ENCODE measurements around the gene RHBDF1. TPM values are rescaled to one million over a fixed set of nuclear protein-coding genes. Genes with fewer than 3 reads are reported as not detected.

RHBDF1 gene
- total RNA-seq, 4 donors from 2014 or later = 19.4 to 58.6 (median 41.1) TPM

DNA sequence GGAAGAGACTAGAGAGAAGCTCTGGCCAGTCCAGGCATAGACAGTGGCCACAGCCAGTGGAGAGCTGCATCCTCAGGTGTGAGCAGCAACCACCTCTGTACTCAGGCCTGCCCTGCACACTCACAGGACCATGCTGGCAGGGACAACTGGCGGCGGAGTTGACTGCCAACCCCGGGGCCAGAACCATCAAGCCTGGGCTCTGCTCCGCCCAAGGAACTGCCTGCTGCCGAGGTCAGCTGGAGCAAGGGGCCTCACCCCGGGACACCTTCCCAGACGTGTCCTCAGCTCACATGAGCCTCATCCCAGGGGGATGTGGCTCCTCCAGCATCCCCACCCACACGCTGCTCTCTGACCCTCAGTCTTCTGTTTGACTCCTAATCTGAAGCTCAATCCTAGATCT lies 3.2 kb downstream of the RHBDF1 start:
- no peak overlapping the region for H3K27ac ChIP-seq
- peaks cover 0 to 36% (median 6%) of the 10 kb centered on the region in 4 donors for H3K4me1 ChIP-seq
- no peak overlapping the region for H3K4me3 ChIP-seq
- no peaks in the 10 kb centered on the region for H3K27me3 ChIP-seq
- H3K36me3 ChIP-seq = peaks cover 0 to 5% (median 0%) of the 10 kb centered on the region in 3 donors
- TF ChIP-seq POLR2A (IDR thresholded peaks at IDR 0.05) (no peak), CTCF (IDR thresholded peaks at IDR 0.05) (no peak)
- no peak for DNase-seq
- H3K9me3 ChIP-seq = no peaks in the 10 kb centered on the region

DNA sequence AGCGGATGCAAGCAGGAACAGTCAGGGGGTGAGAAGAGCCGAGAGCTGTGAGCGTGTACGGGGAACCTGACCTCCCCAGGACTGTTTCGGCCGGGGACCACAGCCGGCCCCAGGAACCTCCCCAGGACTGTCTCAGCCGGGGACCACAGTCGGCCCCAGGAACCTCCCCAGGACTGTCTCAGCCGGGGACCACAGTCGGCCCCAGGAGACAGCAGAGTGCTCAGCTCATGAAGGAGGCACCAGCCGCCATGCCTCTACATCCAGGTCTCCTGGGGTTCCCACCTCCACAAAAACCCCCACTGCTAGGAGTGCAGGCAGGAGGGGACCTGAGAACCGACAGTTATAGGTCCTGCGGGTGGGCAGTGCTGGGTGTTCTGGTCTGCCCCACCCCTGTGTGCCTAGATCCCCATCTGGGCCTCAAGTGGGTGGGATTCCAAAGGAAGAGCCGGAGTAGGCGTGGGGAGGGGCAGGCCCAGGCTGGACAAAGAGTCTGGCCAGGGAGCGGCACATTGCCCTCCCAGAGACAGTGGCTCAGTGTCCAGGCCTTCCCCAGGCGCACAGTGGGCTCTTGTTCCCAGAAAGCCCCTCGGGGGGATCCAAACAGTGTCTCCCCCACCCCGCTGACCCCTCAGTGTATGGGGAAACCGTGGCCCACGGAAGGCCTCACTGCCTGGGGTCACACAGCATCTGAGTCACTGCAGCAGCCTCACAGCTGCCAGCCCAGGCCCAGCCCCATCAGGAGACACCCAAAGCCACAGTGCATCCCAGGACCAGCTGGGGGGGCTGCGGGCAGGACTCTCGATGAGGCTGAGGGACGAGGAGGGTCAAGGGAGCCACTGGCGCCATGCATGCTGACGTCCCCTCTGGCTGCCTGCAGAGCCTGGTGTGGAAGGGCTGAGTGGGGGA lies 4.3 kb downstream of the RHBDF1 start:
- Histone ChIP-seq H3K4me3 (no peak overlapping the region), H3K36me3 (peaks cover 0 to 9% (median 0%) of the 10 kb centered on the region in 3 donors), H3K9me3 (no peaks in the 10 kb centered on the region), H3K27ac (no peak overlapping the region), H3K27me3 (no peaks in the 10 kb centered on the region), H3K4me1 (peaks cover 0 to 27% (median 6%) of the 10 kb centered on the region in 4 donors)
- TF ChIP-seq CTCF (IDR thresholded peaks at IDR 0.05) (no peak), POLR2A (IDR thresholded peaks at IDR 0.05) (no peak)
- DNase-seq = no peak

DNA sequence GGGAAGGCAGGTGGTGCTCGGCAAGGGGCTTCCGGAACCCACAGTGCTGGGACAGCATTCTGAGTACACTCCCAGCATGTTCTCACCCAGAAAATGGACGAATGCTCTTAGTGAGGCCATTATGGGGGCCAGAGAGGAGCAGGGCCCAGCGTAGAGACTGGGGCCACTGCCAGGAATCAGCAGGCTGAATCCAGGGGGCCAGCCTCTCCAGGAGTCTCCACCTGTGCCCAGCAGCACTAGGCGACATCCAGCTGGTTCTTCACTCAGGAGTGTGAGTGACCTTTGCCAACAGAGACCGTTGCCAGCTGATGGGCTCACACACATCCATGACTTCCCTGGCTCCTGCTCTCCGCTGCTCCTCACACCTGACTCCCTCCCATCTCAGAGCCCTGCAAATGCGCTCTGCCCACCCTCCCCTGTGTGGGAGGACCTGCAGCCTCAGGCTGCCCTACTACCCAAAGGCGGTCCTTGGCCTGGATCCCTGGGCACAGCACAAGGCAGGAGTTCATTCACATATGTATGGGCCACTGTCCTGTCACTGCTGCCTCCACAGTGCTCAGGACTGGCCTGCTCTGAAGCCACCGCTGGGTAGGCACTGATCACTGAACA lies 5.1 kb downstream of the RHBDF1 start:
- H3K27ac ChIP-seq = no peak overlapping the region
- H3K36me3 ChIP-seq = peaks cover 0 to 17% (median 0%) of the 10 kb centered on the region in 3 donors
- H3K9me3 ChIP-seq = no peaks in the 10 kb centered on the region
- peaks cover 0 to 20% (median 2%) of the 10 kb centered on the region in 4 donors for H3K4me1 ChIP-seq
- H3K27me3 ChIP-seq = no peaks in the 10 kb centered on the region
- TF ChIP-seq POLR2A (IDR thresholded peaks at IDR 0.05) (no peak), CTCF (IDR thresholded peaks at IDR 0.05) (no peak)
- no peak for DNase-seq
- H3K4me3 ChIP-seq = no peak overlapping the region

- Histone ChIP-seq H3K4me1 (peaks cover 0 to 20% (median 0%) of the 10 kb centered on the region in 4 donors), H3K27ac (no peak overlapping the region), H3K4me3 (no peak overlapping the region), H3K36me3 (peaks cover 0 to 25% (median 0%) of the 10 kb centered on the region in 3 donors), H3K9me3 (no peaks in the 10 kb centered on the region), H3K27me3 (no peaks in the 10 kb centered on the region)
- no peak for TF ChIP-seq POLR2A (IDR thresholded peaks at IDR 0.05)
- TF ChIP-seq CTCF (IDR thresholded peaks at IDR 0.05) = no peak
- DNase-seq = no peak
Observed at GRCh38 chr16:66309-67182, 5.9 kb downstream of the RHBDF1 start.

DNA sequence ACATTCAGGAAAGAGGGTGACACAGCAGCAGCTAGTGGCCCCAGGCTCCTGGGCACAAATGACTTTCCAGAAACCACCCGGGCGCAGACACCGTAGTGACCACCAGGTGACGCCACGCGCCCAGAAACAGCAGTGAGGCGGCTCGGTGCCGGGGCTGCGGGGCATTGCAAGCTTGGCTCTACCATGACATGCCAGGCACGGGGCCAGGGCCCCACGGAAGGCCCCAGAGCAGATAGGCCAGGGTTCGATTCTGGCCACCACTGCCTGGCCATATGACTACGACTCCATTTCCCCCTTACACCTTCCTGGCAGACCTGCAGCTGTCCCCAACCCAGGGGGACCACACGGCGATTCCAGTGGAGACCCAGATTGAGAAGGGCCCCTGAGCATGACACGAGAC lies 6.7 kb downstream of the RHBDF1 start:
- H3K9me3 ChIP-seq = no peaks in the 10 kb centered on the region
- TF ChIP-seq CTCF (IDR thresholded peaks at IDR 0.05) (peak; percentile 91 to 99 (median 94)), POLR2A (IDR thresholded peaks at IDR 0.05) (no peak)
- peak; percentile 85 to 95 (median 90) for DNase-seq
- peaks cover 0 to 33% (median 0%) of the 10 kb centered on the region in 3 donors for H3K36me3 ChIP-seq
- H3K27me3 ChIP-seq = no peaks in the 10 kb centered on the region
- no peak overlapping the region for H3K27ac ChIP-seq
- peaks cover 0 to 14% (median 0%) of the 10 kb centered on the region in 4 donors for H3K4me1 ChIP-seq
- H3K4me3 ChIP-seq = no peak overlapping the region

All from Peyer's patch (tissue), 4 donors.